ENCODE results near the gene CHADL. TPM values are rescaled to one million over a fixed set of nuclear protein-coding genes. Genes with fewer than 3 reads are reported as not detected.

The CHADL gene
- total RNA-seq, 2 donors from 2014 or later = 0.40 to 0.45 TPM

Other genes with a start within 250 kb of the CHADL start
- 100 to 1,000 TPM in 1 of 2 donors, 10 to 100 TPM in 1; 92.0 to 106 TPM for gene EP300, start 148.3 kb downstream of the CHADL start, total RNA-seq
- 10 to 100 TPM; 42.6 to 71.1 TPM for gene L3MBTL2, start 35.6 kb downstream of the CHADL start, total RNA-seq
- 100 to 1,000 TPM; 101 to 216 TPM for gene RANGAP1, start 45.3 kb upstream of the CHADL start, total RNA-seq
- gene ZC3H7B, start 60.6 kb upstream of the CHADL start, total RNA-seq = 10 to 100 TPM; 51.2 to 68.9 TPM
- gene TEF, start 141.0 kb upstream of the CHADL start, total RNA-seq = 1 to 10 TPM; 3.8 to 4.3 TPM
- gene TOB2, start 205.9 kb upstream of the CHADL start, total RNA-seq = 10 to 100 TPM; 31.7 to 45.4 TPM
- 10 to 100 TPM; 58.7 to 83.8 TPM for gene PHF5A, start 227.8 kb upstream of the CHADL start, total RNA-seq
- gene ACO2, start 228.2 kb upstream of the CHADL start, total RNA-seq = 100 to 1,000 TPM; 109 to 113 TPM

Measured in natural killer cell treated with Interleukin-12 subunit alpha and Interleukin-12 subunit beta and Interleukin-15 and Interleukin-18, amount 100 ng/mL, for 72 hours (primary cell).